NCI-H446 (cell line): Measurements from ENCODE around the gene RNF113A.
"Not testable (repeated sequence)": the region's sequence is repeated elsewhere in the genome, so short reads cannot be mapped to it uniquely, and the experiment has no call there.

ENCODE experiments used
- DNase-seq, 2 experiments: peaks; one replicate each; lab custom pipeline; 2025; lab: John Stamatoyannopoulos, UW

RNF113A gene

GRCh38 chrX:119833905-119834304, 37.6 kb downstream of the RNF113A start:
- DNase-seq = no peak

GRCh38 chrX:119828446-119828845, 43.1 kb downstream of the RNF113A start:
- DNase-seq = no peak

GRCh38 chrX:119826399-119826959, 45.1 kb downstream of the RNF113A start:
- DNase-seq = no peak

GRCh38 chrX:119824221-119824620, 47.3 kb downstream of the RNF113A start:
- DNase-seq = not testable (repeated sequence)

- not testable (repeated sequence) for DNase-seq
Observed at GRCh38 chrX:119821703-119822102, 49.8 kb downstream of the RNF113A start.
